HL-60 (cell line): ENCODE measurements around the gene MACC1.

ENCODE experiments used
- DNase-seq, 2 experiments: peaks; one replicate each; pipeline ENCODE4 v3.0.0-alpha.2; 2010 to 2020; ENCODE audit warnings: low read depth in 1 of 2, low spot score in 1 of 2
- H3K27ac ChIP-seq: fragments of 250-450 bp; sonication (Bioruptor Pico); replicated peaks from 2 replicates; pipeline ENCODE4 v1.5.1; 2020; ENCODE audit warnings: mild to moderate bottlenecking, moderate library complexity
- H3K27me3 ChIP-seq: fragments of 250-450 bp; sonication (Bioruptor Pico); 2 replicates; pipeline ENCODE4 v1.5.1; 2021; ENCODE audit warnings: mild to moderate bottlenecking, moderate library complexity; ENCODE audit not compliant: insufficient read depth, poor library complexity, severe bottlenecking
- H3K4me3 ChIP-seq: replicated peaks from 2 replicates; pipeline ENCODE4 v1.5.1; 2011; ENCODE audit warnings: mild to moderate bottlenecking, control low read depth, low read length; ENCODE audit not compliant: insufficient read depth
- GABPA ChIP-seq: IDR thresholded peaks from 2 replicates; pipeline ENCODE4 v1.6.1; 2012; ENCODE audit warnings: low read depth
- POLR2AphosphoS5 ChIP-seq: IDR thresholded peaks from 2 replicates; pipeline ENCODE4 v1.6.1; 2012; ENCODE audit warnings: low read depth
- SPI1 ChIP-seq: IDR thresholded peaks from 2 replicates; pipeline ENCODE4 v1.6.1; 2012; ENCODE audit warnings: low read depth, mild to moderate bottlenecking, borderline replicate concordance
- TF ChIP-seq, protein P1 (sequence below): IDR thresholded peaks from one replicate; pipeline ENCODE4 v1.5.1; 2011; ENCODE audit warnings: low read length, control low read depth, inconsistent platforms; ENCODE audit not compliant: insufficient read depth
- TF ChIP-seq, protein P2 (sequence below): IDR thresholded peaks from 2 replicates; pipeline ENCODE4 v1.6.1; 2012; ENCODE audit warnings: low read depth; ENCODE audit not compliant: insufficient replicate concordance

Gene MACC1

DNA sequence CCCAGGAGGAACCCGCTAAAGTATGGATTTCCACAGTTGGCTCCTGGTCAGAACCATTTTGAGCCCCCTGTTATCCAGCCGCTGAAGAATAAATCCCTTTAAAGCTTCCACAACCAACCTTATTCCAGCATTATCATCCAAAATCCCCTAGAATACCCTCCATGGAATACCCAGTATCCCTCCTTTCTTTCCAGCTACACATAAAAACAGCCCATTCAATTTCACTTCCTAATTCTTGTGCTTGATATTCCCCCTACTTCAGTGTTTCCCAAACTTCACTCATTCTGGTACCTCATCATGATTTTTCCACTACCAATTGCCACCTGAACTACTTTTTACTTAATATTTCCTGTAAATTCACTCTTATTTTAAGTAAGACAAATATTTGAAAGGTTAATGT is 3.1 kb downstream of the MACC1 start:
- Histone ChIP-seq H3K27me3 (no peaks in the 10 kb centered on the region), H3K27ac (no peak overlapping the region), H3K4me3 (no peak overlapping the region)
- TF ChIP-seq SPI1 (no peak), POLR2AphosphoS5 (no peak), GABPA (no peak)
- TF ChIP-seq, protein P1, sequence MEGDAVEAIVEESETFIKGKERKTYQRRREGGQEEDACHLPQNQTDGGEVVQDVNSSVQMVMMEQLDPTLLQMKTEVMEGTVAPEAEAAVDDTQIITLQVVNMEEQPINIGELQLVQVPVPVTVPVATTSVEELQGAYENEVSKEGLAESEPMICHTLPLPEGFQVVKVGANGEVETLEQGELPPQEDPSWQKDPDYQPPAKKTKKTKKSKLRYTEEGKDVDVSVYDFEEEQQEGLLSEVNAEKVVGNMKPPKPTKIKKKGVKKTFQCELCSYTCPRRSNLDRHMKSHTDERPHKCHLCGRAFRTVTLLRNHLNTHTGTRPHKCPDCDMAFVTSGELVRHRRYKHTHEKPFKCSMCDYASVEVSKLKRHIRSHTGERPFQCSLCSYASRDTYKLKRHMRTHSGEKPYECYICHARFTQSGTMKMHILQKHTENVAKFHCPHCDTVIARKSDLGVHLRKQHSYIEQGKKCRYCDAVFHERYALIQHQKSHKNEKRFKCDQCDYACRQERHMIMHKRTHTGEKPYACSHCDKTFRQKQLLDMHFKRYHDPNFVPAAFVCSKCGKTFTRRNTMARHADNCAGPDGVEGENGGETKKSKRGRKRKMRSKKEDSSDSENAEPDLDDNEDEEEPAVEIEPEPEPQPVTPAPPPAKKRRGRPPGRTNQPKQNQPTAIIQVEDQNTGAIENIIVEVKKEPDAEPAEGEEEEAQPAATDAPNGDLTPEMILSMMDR: no peak
- TF ChIP-seq, protein P2, sequence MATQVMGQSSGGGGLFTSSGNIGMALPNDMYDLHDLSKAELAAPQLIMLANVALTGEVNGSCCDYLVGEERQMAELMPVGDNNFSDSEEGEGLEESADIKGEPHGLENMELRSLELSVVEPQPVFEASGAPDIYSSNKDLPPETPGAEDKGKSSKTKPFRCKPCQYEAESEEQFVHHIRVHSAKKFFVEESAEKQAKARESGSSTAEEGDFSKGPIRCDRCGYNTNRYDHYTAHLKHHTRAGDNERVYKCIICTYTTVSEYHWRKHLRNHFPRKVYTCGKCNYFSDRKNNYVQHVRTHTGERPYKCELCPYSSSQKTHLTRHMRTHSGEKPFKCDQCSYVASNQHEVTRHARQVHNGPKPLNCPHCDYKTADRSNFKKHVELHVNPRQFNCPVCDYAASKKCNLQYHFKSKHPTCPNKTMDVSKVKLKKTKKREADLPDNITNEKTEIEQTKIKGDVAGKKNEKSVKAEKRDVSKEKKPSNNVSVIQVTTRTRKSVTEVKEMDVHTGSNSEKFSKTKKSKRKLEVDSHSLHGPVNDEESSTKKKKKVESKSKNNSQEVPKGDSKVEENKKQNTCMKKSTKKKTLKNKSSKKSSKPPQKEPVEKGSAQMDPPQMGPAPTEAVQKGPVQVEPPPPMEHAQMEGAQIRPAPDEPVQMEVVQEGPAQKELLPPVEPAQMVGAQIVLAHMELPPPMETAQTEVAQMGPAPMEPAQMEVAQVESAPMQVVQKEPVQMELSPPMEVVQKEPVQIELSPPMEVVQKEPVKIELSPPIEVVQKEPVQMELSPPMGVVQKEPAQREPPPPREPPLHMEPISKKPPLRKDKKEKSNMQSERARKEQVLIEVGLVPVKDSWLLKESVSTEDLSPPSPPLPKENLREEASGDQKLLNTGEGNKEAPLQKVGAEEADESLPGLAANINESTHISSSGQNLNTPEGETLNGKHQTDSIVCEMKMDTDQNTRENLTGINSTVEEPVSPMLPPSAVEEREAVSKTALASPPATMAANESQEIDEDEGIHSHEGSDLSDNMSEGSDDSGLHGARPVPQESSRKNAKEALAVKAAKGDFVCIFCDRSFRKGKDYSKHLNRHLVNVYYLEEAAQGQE: no peak
- no peak for DNase-seq

DNA sequence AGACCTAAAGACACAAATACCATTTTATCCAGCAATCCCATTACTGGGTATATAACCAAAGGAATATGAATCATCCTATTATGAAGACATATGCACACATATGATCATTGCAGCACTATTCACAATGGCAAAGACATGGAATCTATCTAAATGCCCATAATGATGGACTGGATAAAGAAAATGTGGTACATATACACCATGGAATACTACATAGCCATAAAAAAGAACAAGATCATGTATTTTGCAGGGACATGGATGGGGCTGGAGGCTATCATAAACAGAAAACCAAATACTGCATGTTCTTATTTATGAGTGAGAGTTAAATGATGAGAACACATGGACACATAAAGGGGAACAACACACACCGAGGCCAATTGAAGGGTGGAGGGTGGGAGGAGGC is 3.8 kb downstream of the MACC1 start:
- DNase-seq: no peak
- TF ChIP-seq, protein P2: no peak
- TF ChIP-seq, protein P1: no peak
- TF ChIP-seq GABPA (no peak), POLR2AphosphoS5 (no peak), SPI1 (no peak)
- H3K27ac ChIP-seq: no peak overlapping the region
- H3K4me3 ChIP-seq: no peak overlapping the region
- H3K27me3 ChIP-seq: no peaks in the 10 kb centered on the region

DNA sequence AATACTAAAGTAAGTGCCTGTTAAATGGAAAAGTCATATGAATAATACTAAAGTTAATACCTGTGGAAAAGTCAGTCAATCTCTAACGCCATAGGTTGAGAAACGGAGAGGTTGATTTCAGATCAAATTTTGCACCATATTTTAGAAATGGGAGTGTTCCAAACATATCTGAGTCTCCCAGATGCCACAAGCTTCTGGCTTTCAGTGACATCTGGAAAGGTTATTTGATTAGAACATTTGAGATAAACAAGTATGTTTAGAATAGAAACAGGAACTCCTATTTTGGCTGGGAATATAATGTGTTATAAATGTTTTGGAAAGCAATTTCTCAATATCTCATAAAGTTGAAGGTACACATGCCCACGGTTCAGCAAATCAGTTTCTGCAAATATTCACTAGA is 5.8 kb downstream of the MACC1 start:
- Histone ChIP-seq H3K27me3 (no peaks in the 10 kb centered on the region), H3K27ac (no peak overlapping the region), H3K4me3 (no peak overlapping the region)
- TF ChIP-seq SPI1 (no peak), POLR2AphosphoS5 (no peak), GABPA (no peak)
- TF ChIP-seq, protein P1: no peak
- TF ChIP-seq, protein P2: no peak
- no peak for DNase-seq
